Endothelial cell of umbilical vein (primary cell): ENCODE measurements around the gene CHMP3. TPM values are rescaled to one million over a fixed set of nuclear protein-coding genes. Genes with fewer than 3 reads are reported as not detected.

Experiments
- BruUV-seq: library from RNA; stranded (reverse); fragments of 400-500 nt; replicated peaks from 2 replicates; lab custom pipeline; 2021; lab: Mats Ljungman, UMichigan
- CTCF ChIA-PET: fragments of 300-600, 350-600 bp; sonication (Branson Sonifier 250); formaldehyde crosslinking; loops from one replicate; lab custom pipeline; 2021; ENCODE audit warnings: antibody characterized with exemption, inconsistent platforms; lab: Charles Lee
- POLR2A ChIA-PET: fragments of 300-600, 350-600 bp; sonication (Branson Sonifier 250); formaldehyde crosslinking; loops from one replicate; lab custom pipeline; 2021; ENCODE audit warnings: antibody characterized with exemption, inconsistent platforms; lab: Charles Lee
- DNase-seq: peaks from one replicate; pipeline ENCODE4 v3.0.0-alpha.2; 2011; ENCODE audit warnings: low read depth, low spot score
- FAIRE-seq: peaks from 2 replicates; lab custom pipeline; 2011; peaks lifted over from hg19 to GRCh38; lab: Jason Lieb, UNC
- H2AFZ ChIP-seq: 2 replicates; pipeline ENCODE4 v1.6.0; 2012; ENCODE audit warnings: low read depth, low read length, control low read depth, inconsistent platforms
- H3K27ac ChIP-seq: 2 replicates; pipeline ENCODE4 v1.5.1; 2011; ENCODE audit warnings: low read depth, mild to moderate bottlenecking, control low read depth, low read length, moderate library complexity; ENCODE audit not compliant: insufficient read depth
- H3K27me3 ChIP-seq, 2 experiments: 2 replicates each; pipeline versions ENCODE4 v1.6.0 to v1.6.1; 2011; ENCODE audit warnings: low read length in 2 of 2, mixed read lengths in 1 of 2; ENCODE audit not compliant: control insufficient read depth in 2 of 2, insufficient read depth in 2 of 2
- H3K36me3 ChIP-seq, 2 experiments: 2 replicates in 1 of 2; 3 replicates in 1 of 2; pipeline ENCODE4 v1.5.1; 2011; ENCODE audit warnings: low read length in 2 of 2, mild to moderate bottlenecking in 1 of 2, moderate library complexity in 1 of 2; ENCODE audit not compliant: control insufficient read depth in 2 of 2, insufficient read depth in 2 of 2; ENCODE audit errors: extremely low read depth in 1 of 2
- H3K4me1 ChIP-seq: 3 replicates; pipeline ENCODE4 v1.5.1; 2011; ENCODE audit warnings: mild to moderate bottlenecking, low read length; ENCODE audit not compliant: control insufficient read depth, insufficient read depth; ENCODE audit errors: extremely low read depth
- H3K4me2 ChIP-seq: 2 replicates; pipeline ENCODE4 v1.6.1; 2011; ENCODE audit warnings: low read length, control low read depth, mixed read lengths; ENCODE audit not compliant: insufficient read depth
- H3K4me3 ChIP-seq, 3 experiments: fragments of 200-600 bp in 1 of 3; sonication (generic), shearing (Covaris generic) in 1 of 3; replicated peaks in 1 of 3; 2 replicates each; pipeline ENCODE4 v1.5.1; 2011 to 2016; ENCODE audit warnings: control low read depth in 3 of 3, low read length in 3 of 3, mild to moderate bottlenecking in 2 of 3, inconsistent platforms in 1 of 3, low read depth in 1 of 3, moderate library complexity in 1 of 3; ENCODE audit not compliant: insufficient read depth in 1 of 3
- H3K79me2 ChIP-seq: 2 replicates; pipeline ENCODE4 v1.6.0; 2012; ENCODE audit warnings: low read length, inconsistent platforms; ENCODE audit not compliant: control insufficient read depth, insufficient read depth
- H3K9ac ChIP-seq: replicated peaks from 2 replicates; pipeline ENCODE3; 2011; ENCODE audit warnings: low read length, control low read depth; ENCODE audit not compliant: insufficient read depth; ENCODE audit errors: extremely low read depth
- H3K9me1 ChIP-seq: replicated peaks from 3 replicates; pipeline ENCODE4 v1.6.0; 2011; ENCODE audit warnings: mild to moderate bottlenecking, low read length; ENCODE audit not compliant: control insufficient read depth, insufficient read depth; ENCODE audit errors: extremely low read depth
- H3K9me3 ChIP-seq: replicated peaks from 2 replicates; pipeline ENCODE4 v1.5.1; 2012; ENCODE audit warnings: low read length, inconsistent platforms; ENCODE audit not compliant: control insufficient read depth, insufficient read depth
- H4K20me1 ChIP-seq: replicated peaks from 2 replicates; pipeline ENCODE3; 2011; ENCODE audit warnings: mild to moderate bottlenecking, low read length; ENCODE audit not compliant: control insufficient read depth, insufficient read depth; ENCODE audit errors: extremely low read depth
- CTCF ChIP-seq, 2 donors: IDR thresholded peaks; 1 replicate in 1 of 2; 2 replicates in 1 of 2; pipeline ENCODE4 v1.5.1; 2011; ENCODE audit warnings: low read length in 2 of 2, mild to moderate bottlenecking in 2 of 2, moderate library complexity in 2 of 2, control low read depth in 1 of 2, inconsistent platforms in 1 of 2, low read depth in 1 of 2; ENCODE audit not compliant: insufficient read depth in 1 of 2; ENCODE audit errors: extremely low read depth in 1 of 2
- EZH2 ChIP-seq: IDR thresholded peaks from 2 replicates; pipeline ENCODE4 v1.6.1; 2012; ENCODE audit warnings: borderline replicate concordance, low read depth, mild to moderate bottlenecking, moderate library complexity, low read length, inconsistent platforms; ENCODE audit not compliant: severe bottlenecking
- FOS ChIP-seq: IDR thresholded peaks from 2 replicates; pipeline ENCODE4 v1.6.1; 2011; ENCODE audit warnings: mild to moderate bottlenecking, low read length, moderate library complexity, borderline replicate concordance; ENCODE audit not compliant: insufficient read depth
- GATA2 ChIP-seq: IDR thresholded peaks from 2 replicates; pipeline ENCODE4 v1.7.0; 2011; ENCODE audit warnings: low read depth, mild to moderate bottlenecking, moderate library complexity, mixed read lengths, low read length; ENCODE audit not compliant: insufficient read length, insufficient read depth
- JUN ChIP-seq: IDR thresholded peaks from 2 replicates; pipeline ENCODE4 v1.6.1; 2011; ENCODE audit warnings: borderline replicate concordance, low read depth; ENCODE audit not compliant: insufficient read length, insufficient read depth
- MAX ChIP-seq: IDR thresholded peaks from 2 replicates; pipeline ENCODE4 v1.6.1; 2011; ENCODE audit not compliant: insufficient read depth, insufficient read length
- MYC ChIP-seq: IDR thresholded peaks from one replicate; pipeline ENCODE4 v1.6.1; 2011; ENCODE audit warnings: mild to moderate bottlenecking, low read depth, low read length
- POLR2A ChIP-seq: IDR thresholded peaks from 2 replicates; pipeline ENCODE4 v1.6.1; 2012; ENCODE audit warnings: low read depth, mild to moderate bottlenecking, control low read depth, low read length
- POLR2AphosphoS5 ChIP-seq: IDR thresholded peaks from 2 replicates; pipeline ENCODE4 v1.6.1; 2012; ENCODE audit warnings: low read depth, mild to moderate bottlenecking, control low read depth, low read length, moderate library complexity; ENCODE audit not compliant: insufficient read depth
- dilution Hi-C: fragments of 300-500 bp; cut with MboI; formaldehyde crosslinking; loops from one replicate; pipeline ENCODE4 v1.15.0; 2019; ENCODE audit warnings: low sequenced_read_pairs; ENCODE audit not compliant: extremely low pct_ligation_motif_present
- intact Hi-C: fragments of 100-400 bp; cut with micrococcal nuclease; formaldehyde crosslinking; loops from one replicate; pipeline ENCODE4 v1.10.0; 2022
- polyA plus RNA-seq, 4 experiments: library from polyadenylated mRNA; depleted of rRNA in 3 of 4; stranded (reverse) in 3 of 4; unstranded in 1 of 4; fragments of >200 nt; gene quantifications; 2 replicates each; pipeline versions ENCODE4 v1.2.1 to v1.2.3, GENCODE V29; 2011 to 2012; ENCODE audit warnings: missing spikeins in 1 of 4
- total RNA-seq: library from RNA; stranded (reverse); gene quantifications from 2 replicates; pipeline ENCODE4 v1.2.3, GENCODE V29; 2021

CHMP3 gene
- total and polyA plus RNA-seq, 2 donors (not counting 3 experiments of a cell fraction or from before 2014, with no cell fraction given), result 48.1 to 92.2 TPM

- no peak for FAIRE-seq
- H3K27ac ChIP-seq, result no peak overlapping the region
- no peak overlapping the region for H3K9ac ChIP-seq
- POLR2A ChIA-PET, result no interaction called here
- TF ChIP-seq EZH2 (no peak), POLR2AphosphoS5 (no peak), MAX (no peak), JUN (no peak), CTCF (IDR thresholded peaks at IDR 0.05; ENCODE audit: extremely low read depth in 1 of 2, insufficient read depth in 1 of 2, low read depth in 1 of 2, low read length in 2 of 2) (no peak), FOS (no peak), MYC (no peak), GATA2 (no peak), POLR2A (no peak)
- H3K4me2 ChIP-seq, result no peak overlapping the region
- DNase-seq, result no peak
- intact Hi-C loops, result no loop called here
- no peaks in the 10 kb centered on the region for H4K20me1 ChIP-seq
- peaks cover 2% of the 10 kb centered on the region for H3K9me3 ChIP-seq
- H2AFZ ChIP-seq, result no peak overlapping the region
- no peaks in the 10 kb centered on the region for H3K4me1 ChIP-seq
- no peaks in the 10 kb centered on the region for H3K9me1 ChIP-seq
- H3K36me3 ChIP-seq, result peaks cover 0 to 17% of the 10 kb centered on the region in 2 experiments
- no peak overlapping the region for H3K4me3 ChIP-seq
- dilution Hi-C loops, result no loop called here
- H3K79me2 ChIP-seq, result no peaks in the 10 kb centered on the region
- CTCF ChIA-PET, result no interaction called here
- BruUV-seq, result no TSS peak
- H3K27me3 ChIP-seq, result no peaks in the 10 kb centered on the region
These were observed 62.7 kb downstream of the CHMP3 start for GRCh38 chr2:86500325-86501083.
